AG09309 (cell line): Measurements from ENCODE around the gene RBKS.

ENCODE experiments used
- DNase-seq: peaks from one replicate; pipeline ENCODE4 v3.0.0-alpha.2; 2010; ENCODE audit warnings: low read depth
- H3K4me3 ChIP-seq: 2 replicates; pipeline ENCODE4 v1.5.1; 2011; ENCODE audit warnings: mild to moderate bottlenecking, low read depth, low read length, moderate library complexity; ENCODE audit not compliant: control insufficient read depth
- CTCF ChIP-seq: IDR thresholded peaks from 2 replicates; pipeline ENCODE4 v1.5.1; 2011; ENCODE audit warnings: mild to moderate bottlenecking, low read depth, low read length, inconsistent platforms; ENCODE audit not compliant: insufficient read depth, control insufficient read depth; ENCODE audit errors: missing control alignments

The RBKS gene

DNA sequence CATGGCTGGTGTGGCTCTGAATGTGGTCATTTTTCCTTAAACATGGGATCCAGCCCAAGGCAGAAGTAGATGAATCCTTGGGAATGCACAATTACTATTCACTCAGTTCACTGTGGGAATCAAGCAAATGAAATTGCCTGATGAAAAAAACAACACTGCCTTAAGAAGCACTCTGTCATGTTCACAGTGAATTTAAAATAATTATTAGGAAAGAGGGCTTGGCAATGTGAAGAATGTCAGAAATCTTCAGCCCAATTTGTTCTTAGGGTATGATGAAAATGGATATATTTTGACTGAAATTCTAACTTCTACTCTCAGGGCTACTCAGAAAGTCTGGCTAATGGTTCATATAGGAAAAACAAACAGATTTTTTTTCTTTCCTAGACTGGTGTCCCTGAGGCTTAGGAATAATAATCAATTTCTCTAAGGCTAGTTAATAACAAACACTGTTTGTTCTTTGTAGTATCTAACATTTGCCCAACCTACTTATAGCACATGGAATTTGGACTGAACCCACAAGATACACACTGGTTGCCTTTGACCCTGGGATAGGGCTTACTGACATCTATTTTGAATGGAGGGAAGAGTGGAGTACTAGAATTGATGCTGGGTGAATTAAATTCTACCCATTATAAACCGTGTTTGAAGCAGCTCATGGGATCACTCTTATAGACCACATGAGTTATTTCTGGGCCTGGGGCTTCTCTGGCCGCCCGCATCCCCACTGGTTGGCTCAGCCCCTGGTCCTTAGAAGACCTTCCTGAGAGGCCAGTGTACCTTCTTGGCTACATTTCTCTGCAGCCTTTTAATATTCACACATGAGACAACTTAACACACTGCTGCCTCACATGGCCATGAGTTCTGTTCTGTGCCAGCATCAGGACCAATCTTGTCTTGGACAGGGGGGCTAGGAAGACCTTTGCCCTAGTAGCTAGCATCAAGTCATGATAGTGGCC, 127.0 kb downstream of the RBKS start:
- DNase-seq = no peak
- H3K4me3 ChIP-seq = no peak overlapping the region
- no peak for TF ChIP-seq CTCF

DNA sequence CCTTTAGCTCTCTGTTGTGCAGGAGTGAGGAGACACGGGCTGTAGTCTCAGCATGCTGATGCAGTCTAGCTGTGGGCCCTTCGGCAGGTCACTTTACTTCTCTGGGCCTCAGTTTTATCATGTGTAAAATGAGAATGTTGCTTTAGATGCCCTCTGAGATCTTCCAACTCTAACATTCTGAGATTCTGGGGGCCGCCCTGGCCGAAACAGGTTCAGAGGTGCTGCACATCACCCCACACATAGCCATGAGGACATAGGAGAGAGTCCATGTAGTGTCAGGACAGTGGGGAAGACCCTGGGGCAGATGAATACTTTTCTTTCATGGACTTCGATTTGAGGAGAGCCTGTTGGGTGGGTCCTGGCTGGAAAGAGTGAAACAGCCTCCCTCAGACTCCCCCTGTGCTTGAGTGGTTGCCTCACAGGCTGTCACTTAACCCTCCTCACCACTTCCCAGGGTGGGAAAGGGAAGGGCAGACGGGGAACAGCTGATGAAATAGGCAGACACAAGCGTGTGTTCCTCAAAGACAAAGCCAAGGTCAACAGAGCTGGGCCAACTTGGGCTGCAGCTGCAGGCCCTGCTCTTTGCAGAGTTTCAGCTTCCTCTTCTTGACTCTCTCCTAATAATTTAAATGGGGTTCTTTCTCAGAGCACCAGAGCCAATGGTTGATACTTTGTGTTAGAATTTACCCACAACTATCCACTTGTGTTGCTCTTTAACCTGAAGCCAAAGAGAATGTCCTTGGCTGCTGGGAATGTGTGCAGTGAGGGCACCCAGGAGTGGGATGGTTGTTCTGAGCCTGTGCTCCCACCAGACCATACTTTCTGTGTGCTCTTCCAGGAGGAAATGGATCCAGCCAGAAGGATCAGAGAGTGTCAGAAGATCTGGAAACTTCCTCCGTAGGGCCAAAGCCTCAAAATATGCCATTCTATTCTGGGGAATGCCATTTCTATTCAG, 133.4 kb downstream of the RBKS start:
- no peak for TF ChIP-seq CTCF
- H3K4me3 ChIP-seq = no peak overlapping the region
- no peak for DNase-seq

DNA sequence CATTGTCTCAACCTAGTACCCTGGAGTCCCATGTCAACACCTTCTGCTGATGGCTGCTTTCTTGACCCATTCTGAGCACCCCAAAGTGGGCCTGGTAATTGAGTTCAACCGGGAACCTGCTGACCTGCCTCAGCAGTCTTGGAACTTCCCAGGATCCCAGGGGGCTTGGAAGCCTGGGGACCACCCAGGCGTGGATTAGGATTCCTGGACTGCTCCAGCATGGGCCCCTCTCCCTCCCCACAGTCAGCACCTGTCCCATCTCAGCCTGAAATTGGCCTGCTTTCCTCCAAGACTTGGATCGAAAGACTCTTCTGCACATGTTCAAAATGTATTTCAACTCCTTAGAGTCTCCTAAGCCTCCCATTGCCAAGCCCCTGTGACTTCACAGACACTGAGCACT, 134.1 kb downstream of the RBKS start:
- no peak for TF ChIP-seq CTCF
- no peak for DNase-seq
- H3K4me3 ChIP-seq = no peak overlapping the region

- no peak overlapping the region for H3K4me3 ChIP-seq
- no peak for DNase-seq
- TF ChIP-seq CTCF = no peak
Observed at GRCh38 chr2:27754831-27755230, 135.4 kb downstream of the RBKS start.

DNA sequence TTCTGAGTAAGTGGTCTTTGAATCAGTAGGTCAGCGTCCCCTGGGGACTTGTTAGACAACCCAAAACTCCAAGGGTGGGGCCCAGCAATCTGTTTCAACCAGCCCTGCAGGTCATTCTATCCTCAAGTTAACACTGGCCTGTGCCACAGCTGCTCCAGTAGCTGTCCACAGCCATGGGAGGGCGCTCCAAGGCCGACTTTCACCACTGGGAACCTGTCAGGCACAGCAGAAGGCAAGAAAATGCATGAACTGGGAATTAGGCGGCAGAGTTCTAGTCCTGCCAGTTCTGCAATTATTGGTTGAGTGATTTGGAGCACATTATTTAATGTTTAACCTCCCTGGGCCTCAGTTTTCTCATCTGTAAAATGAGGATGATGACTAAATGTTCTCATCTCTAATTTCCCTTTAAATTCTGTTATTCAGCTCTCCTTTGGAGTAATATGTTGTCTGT, 136.0 kb downstream of the RBKS start:
- DNase-seq = peak; percentile 32
- TF ChIP-seq CTCF = peak; percentile 97
- H3K4me3 ChIP-seq = no peak overlapping the region

GRCh38 chr2:27752551-27753237, 137.5 kb downstream of the RBKS start:
- H3K4me3 ChIP-seq = no peak overlapping the region
- no peak for TF ChIP-seq CTCF
- DNase-seq = no peak
